Endodermal cell (in vitro differentiated cells): ENCODE data around the gene GALM. TPM values are rescaled to one million over a fixed set of nuclear protein-coding genes. Genes with fewer than 3 reads are reported as not detected.
"Not testable (repeated sequence)": the region's sequence is repeated elsewhere in the genome, so short reads cannot be mapped to it uniquely, and the experiment has no call there.

ENCODE experiments used
- DNase-seq: peaks from one replicate; pipeline ENCODE4 v3.0.0-alpha.2; 2017
- H3K27ac ChIP-seq: 2 replicates; pipeline ENCODE4 v1.5.1; 2013; ENCODE audit warnings: mild to moderate bottlenecking, low read depth, low read length, moderate library complexity
- H3K27me3 ChIP-seq: 2 replicates; pipeline ENCODE4 v1.6.1; 2013; ENCODE audit warnings: mild to moderate bottlenecking, low read length, moderate library complexity; ENCODE audit not compliant: insufficient read depth, control insufficient read depth, poor library complexity, severe bottlenecking
- H3K36me3 ChIP-seq: 2 replicates; pipeline ENCODE4 v1.7.0; 2013; ENCODE audit warnings: mild to moderate bottlenecking, low read length, moderate library complexity; ENCODE audit not compliant: control insufficient read depth, insufficient read depth
- H3K4me1 ChIP-seq: one replicate; pipeline ENCODE4 v1.7.0; 2013; ENCODE audit warnings: low read length; ENCODE audit not compliant: control insufficient read depth, insufficient read depth
- H3K4me3 ChIP-seq: 2 replicates; pipeline ENCODE4 v1.5.1; 2013; ENCODE audit warnings: mild to moderate bottlenecking, low read length, moderate library complexity
- H3K9ac ChIP-seq: 2 replicates; pipeline ENCODE4 v1.6.1; 2013; ENCODE audit warnings: mild to moderate bottlenecking, low read length, moderate library complexity; ENCODE audit not compliant: poor library complexity, severe bottlenecking; ENCODE audit errors: extremely low read depth
- H3K9me3 ChIP-seq: 2 replicates; pipeline ENCODE4 v1.6.1; 2013; ENCODE audit warnings: mild to moderate bottlenecking, low read length, moderate library complexity; ENCODE audit not compliant: control insufficient read depth
- H3K27ac Mint-ChIP-seq: 2 replicates; pipeline ENCODE4 v1.8.0; 2020; ENCODE audit warnings: mixed read lengths
- H3K27me3 Mint-ChIP-seq: 2 replicates; pipeline ENCODE4 v1.8.0; 2021; ENCODE audit warnings: mild to moderate bottlenecking, mixed read lengths; ENCODE audit not compliant: insufficient read depth
- H3K36me3 Mint-ChIP-seq: 2 replicates; pipeline ENCODE4 v1.8.0; 2020; ENCODE audit warnings: low read depth, mixed read lengths
- H3K4me1 Mint-ChIP-seq: 2 replicates; pipeline ENCODE4 v1.8.0; 2020; ENCODE audit warnings: mixed read lengths
- H3K4me3 Mint-ChIP-seq: 2 replicates; pipeline ENCODE4 v1.8.0; 2020; ENCODE audit warnings: mild to moderate bottlenecking, moderate library complexity, mixed read lengths
- H3K9me3 Mint-ChIP-seq: 2 replicates; pipeline ENCODE4 v1.8.0; 2020; ENCODE audit warnings: mild to moderate bottlenecking, mixed read lengths
- WGBS, 2 experiments: methylation state at CpG; one replicate each; pipeline versions ENCODE4 v1.1.5 to v1.1.7; 2013; ENCODE audit warnings: missing lambda C conversion rate in 2 of 2, mixed read lengths in 1 of 2; ENCODE audit not compliant: insufficient coverage in 1 of 2, insufficient read length in 1 of 2; 5-methylcytosine and 5-hydroxymethylcytosine counted together
- total RNA-seq, 2 donors: library from RNA; stranded (reverse); fragmentation: NEBNext Ultra II Directional in 1 of 2; extraction: Animal tissue kit (Norgen Biotek cat#: 25700) in 1 of 2; gene quantifications; 2 replicates in 1 of 2; 3 replicates in 1 of 2; pipeline ENCODE4 v1.2.1, GENCODE V29; 2021
- TF ChIP-seq, protein P1 (sequence below): fragments of 200-600 bp; sonication (generic); conservative IDR thresholded peaks from 2 replicates; pipeline ENCODE4 v1.5.0; 2021; ENCODE audit warnings: antibody characterized with exemption, mild to moderate bottlenecking

Gene GALM
- total RNA-seq, 2 donors from 2014 or later, result 14.2 to 16.2 TPM

- no peaks in the 10 kb centered on the region for H3K27me3 Mint-ChIP-seq
- H3K9me3 Mint-ChIP-seq, result peaks cover 20% of the 10 kb centered on the region
- no peaks in the 10 kb centered on the region for H3K4me1 ChIP-seq
- TF ChIP-seq, protein P1, sequence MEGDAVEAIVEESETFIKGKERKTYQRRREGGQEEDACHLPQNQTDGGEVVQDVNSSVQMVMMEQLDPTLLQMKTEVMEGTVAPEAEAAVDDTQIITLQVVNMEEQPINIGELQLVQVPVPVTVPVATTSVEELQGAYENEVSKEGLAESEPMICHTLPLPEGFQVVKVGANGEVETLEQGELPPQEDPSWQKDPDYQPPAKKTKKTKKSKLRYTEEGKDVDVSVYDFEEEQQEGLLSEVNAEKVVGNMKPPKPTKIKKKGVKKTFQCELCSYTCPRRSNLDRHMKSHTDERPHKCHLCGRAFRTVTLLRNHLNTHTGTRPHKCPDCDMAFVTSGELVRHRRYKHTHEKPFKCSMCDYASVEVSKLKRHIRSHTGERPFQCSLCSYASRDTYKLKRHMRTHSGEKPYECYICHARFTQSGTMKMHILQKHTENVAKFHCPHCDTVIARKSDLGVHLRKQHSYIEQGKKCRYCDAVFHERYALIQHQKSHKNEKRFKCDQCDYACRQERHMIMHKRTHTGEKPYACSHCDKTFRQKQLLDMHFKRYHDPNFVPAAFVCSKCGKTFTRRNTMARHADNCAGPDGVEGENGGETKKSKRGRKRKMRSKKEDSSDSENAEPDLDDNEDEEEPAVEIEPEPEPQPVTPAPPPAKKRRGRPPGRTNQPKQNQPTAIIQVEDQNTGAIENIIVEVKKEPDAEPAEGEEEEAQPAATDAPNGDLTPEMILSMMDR, result no peak
- H3K9me3 ChIP-seq, result peaks cover 13% of the 10 kb centered on the region
- H3K36me3 Mint-ChIP-seq, result peaks cover 57% of the 10 kb centered on the region
- no peak overlapping the region for H3K27ac ChIP-seq
- DNase-seq, result no peak
- H3K4me3 Mint-ChIP-seq, result no peak overlapping the region
- H3K9ac ChIP-seq, result no peak overlapping the region
- H3K36me3 ChIP-seq, result peaks cover 42% of the 10 kb centered on the region
- H3K27me3 ChIP-seq, result no peaks in the 10 kb centered on the region
- H3K4me3 ChIP-seq, result no peak overlapping the region
- no peak overlapping the region for H3K27ac Mint-ChIP-seq
- H3K4me1 Mint-ChIP-seq, result peaks cover 12% of the 10 kb centered on the region
- WGBS, 2 experiments, result 69 to 81% methylated on average over 2 to 4 of the region's 4 CpGs
These were observed 70.0 kb downstream of the GALM start for GRCh38 chr2:38735999-38736320.

GRCh38 chr2:38737000-38737698 is 71.2 kb downstream of the GALM start:
- not testable (repeated sequence) for H3K4me3 Mint-ChIP-seq, H3K9ac ChIP-seq, H3K27me3 ChIP-seq, H3K27me3 Mint-ChIP-seq, H3K4me1 ChIP-seq, H3K4me3 ChIP-seq, DNase-seq, H3K27ac ChIP-seq
- peaks cover 12% of the 10 kb centered on the region for H3K4me1 Mint-ChIP-seq
- peaks cover 58% of the 10 kb centered on the region for H3K36me3 Mint-ChIP-seq
- Histone ChIP-seq H3K9me3 (peaks cover 13% of the 10 kb centered on the region), H3K36me3 (peaks cover 46% of the 10 kb centered on the region)
- H3K27ac Mint-ChIP-seq, result peak overlapping the region; percentile 53
- WGBS, 2 experiments, result 93 to 96% methylated on average over 6 to 10 of the region's 11 CpGs
- peaks cover 20% of the 10 kb centered on the region for H3K9me3 Mint-ChIP-seq

- Mint-ChIP-seq H3K4me3 (no peak overlapping the region), H3K36me3 (peaks cover 60% of the 10 kb centered on the region)
- no peak overlapping the region for H3K27ac ChIP-seq
These were observed 72.0 kb downstream of the GALM start for GRCh38 chr2:38737925-38738324.

More at GRCh38 chr2:38737925-38738324, 72.0 kb downstream of the GALM start:
- Histone ChIP-seq H3K9me3 (peaks cover 13% of the 10 kb centered on the region), H3K4me3 (no peak overlapping the region), H3K36me3 (peaks cover 50% of the 10 kb centered on the region), H3K27me3 (no peaks in the 10 kb centered on the region), H3K4me1 (no peaks in the 10 kb centered on the region), H3K9ac (no peak overlapping the region)
- Mint-ChIP-seq H3K9me3 (peaks cover 20% of the 10 kb centered on the region), H3K4me1 (peaks cover 12% of the 10 kb centered on the region), H3K27ac (no peak overlapping the region), H3K27me3 (no peaks in the 10 kb centered on the region)
- WGBS, 2 experiments, result 89 to 95% methylated on average over 3 of the region's 3 CpGs
- TF ChIP-seq, protein P1, result no peak
- no peak for DNase-seq
